ENCODE data around the gene THOC2. TPM values are rescaled to one million over a fixed set of nuclear protein-coding genes. Genes with fewer than 3 reads are reported as not detected.

Gene THOC2
- total and polyA plus RNA-seq, 9 donors = 48.5 to 67.8 (median 56.4) TPM

Other genes with a start within 250 kb of the THOC2 start
- gene XIAP, start 127.0 kb upstream of the THOC2 start, total RNA-seq = 50.8 TPM
- gene XIAP, start 127.0 kb upstream of the THOC2 start, polyA plus RNA-seq (ENCODE audit: insufficient read depth in 1 of 8, insufficient read length in 8 of 8, low replicate concordance in 1 of 8) = 10 to 100 TPM; 22.4 to 40.8 (median 33.8) TPM
- gene STAG2, start 228.7 kb upstream of the THOC2 start, total RNA-seq = 86.5 TPM
- 10 to 100 TPM; 47.3 to 79.4 (median 66.9) TPM for gene STAG2, start 228.7 kb upstream of the THOC2 start, polyA plus RNA-seq (ENCODE audit: insufficient read depth in 1 of 8, insufficient read length in 8 of 8, low replicate concordance in 1 of 8)

All from muscle of leg (tissue), 9 donors.